GM21423 (cell line): ENCODE data around the gene UBE2S.

Experiments used
- ATAC-seq: cut with Tn5 transposase; IDR thresholded peaks from one replicate; pipeline ENCODE4 v1.9.1; 2021; ENCODE audit warnings: mild to moderate bottlenecking, moderate library complexity; ENCODE audit not compliant: unreplicated experiment

Gene UBE2S

GRCh38 chr19:55366790-55367189 is 40.8 kb downstream of the UBE2S start:
- ATAC-seq: no peak

- no peak for ATAC-seq
These were observed 41.6 kb downstream of the UBE2S start for GRCh38 chr19:55365964-55366363.

- no peak for ATAC-seq
These were observed 42.3 kb downstream of the UBE2S start for GRCh38 chr19:55365245-55365644.

GRCh38 chr19:55362990-55363716 is 44.4 kb downstream of the UBE2S start, which contains the start of gene GARIN5B:
GARIN5B (minus strand) TSS chr19:55363260; CDS start chr19:55363066, 194 bp downstream.
- no peak for ATAC-seq

- ATAC-seq: no peak
These were observed 45.2 kb downstream of the UBE2S start for GRCh38 chr19:55362174-55362989.

GRCh38 chr19:55360902-55361301 is 46.7 kb downstream of the UBE2S start:
- ATAC-seq: no peak

GRCh38 chr19:55358943-55359908 is 48.4 kb downstream of the UBE2S start:
- no peak for ATAC-seq

GRCh38 chr19:55358493-55358892 is 49.1 kb downstream of the UBE2S start:
- no peak for ATAC-seq

- no peak for ATAC-seq
These were observed 52.3 kb downstream of the UBE2S start for GRCh38 chr19:55355213-55355821.

- ATAC-seq: no peak
These were observed 52.8 kb downstream of the UBE2S start, which contains the start of gene COX6B2 for GRCh38 chr19:55354698-55355212. COX6B2 (minus strand) TSS chr19:55354719; CDS start chr19:55354521, 198 bp downstream.

GRCh38 chr19:55353803-55354697 is 53.5 kb downstream of the UBE2S start:
- ATAC-seq: no peak

GRCh38 chr19:55353356-55353802 is 54.2 kb downstream of the UBE2S start:
- ATAC-seq: no peak

GRCh38 chr19:55352549-55353145 is 54.9 kb downstream of the UBE2S start:
- ATAC-seq: no peak

GRCh38 chr19:55352040-55352439 is 55.5 kb downstream of the UBE2S start:
- no peak for ATAC-seq

- ATAC-seq: no peak
These were observed 56.8 kb downstream of the UBE2S start for GRCh38 chr19:55350620-55351315.
